ENCODE measurements around the gene IFNL2.
A peak's percentile ranks its signal among the peaks of the same experiment; 100 is the strongest.
"Not testable (repeated sequence)": the region's sequence is repeated elsewhere in the genome, so short reads cannot be mapped to it uniquely, and the experiment has no call there.

The IFNL2 gene

DNA sequence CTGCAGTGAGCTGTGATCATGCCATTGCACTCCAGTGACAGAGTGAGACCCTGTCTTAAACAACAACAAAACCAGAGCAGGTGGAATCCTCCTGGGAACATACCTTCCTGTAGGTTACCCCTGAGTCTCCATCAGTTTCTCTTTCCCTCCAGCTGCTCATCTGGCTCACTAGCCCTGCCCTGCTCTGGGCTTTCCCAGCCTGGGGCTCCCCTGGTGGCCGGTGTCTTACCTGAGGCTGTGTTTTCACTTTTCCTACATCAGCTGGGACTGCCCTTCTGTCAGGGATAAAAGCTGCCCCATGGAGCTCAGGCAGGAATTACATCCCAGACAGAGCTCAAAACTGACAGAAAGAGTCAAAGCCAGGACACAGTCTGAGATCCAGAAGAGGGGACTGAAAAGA is at the start of gene IFNL2:
Gene IFNL2 (plus strand): TSS at position 312 of the 400 bp plus-strand sequence. CDS start 173 bp downstream, outside the sequence.
- H3K9me3 Mint-ChIP-seq (ENCODE audit: low read depth); H3K27ac Mint-ChIP-seq; H3K4me3 Mint-ChIP-seq; H3K36me3 Mint-ChIP-seq; H3K27me3 Mint-ChIP-seq; H3K4me1 Mint-ChIP-seq (ENCODE audit: low read depth): not testable (repeated sequence)

- H3K4me1 Mint-ChIP-seq (ENCODE audit: low read depth); H3K9me3 Mint-ChIP-seq (ENCODE audit: low read depth); H3K4me3 Mint-ChIP-seq; H3K27ac Mint-ChIP-seq; H3K36me3 Mint-ChIP-seq: not testable (repeated sequence)
- H3K27me3 Mint-ChIP-seq, result peaks cover 18% of the 10 kb centered on the region
These were observed 49.1 kb upstream of the IFNL2 start for GRCh38 chr19:39219108-39219507.

DNA sequence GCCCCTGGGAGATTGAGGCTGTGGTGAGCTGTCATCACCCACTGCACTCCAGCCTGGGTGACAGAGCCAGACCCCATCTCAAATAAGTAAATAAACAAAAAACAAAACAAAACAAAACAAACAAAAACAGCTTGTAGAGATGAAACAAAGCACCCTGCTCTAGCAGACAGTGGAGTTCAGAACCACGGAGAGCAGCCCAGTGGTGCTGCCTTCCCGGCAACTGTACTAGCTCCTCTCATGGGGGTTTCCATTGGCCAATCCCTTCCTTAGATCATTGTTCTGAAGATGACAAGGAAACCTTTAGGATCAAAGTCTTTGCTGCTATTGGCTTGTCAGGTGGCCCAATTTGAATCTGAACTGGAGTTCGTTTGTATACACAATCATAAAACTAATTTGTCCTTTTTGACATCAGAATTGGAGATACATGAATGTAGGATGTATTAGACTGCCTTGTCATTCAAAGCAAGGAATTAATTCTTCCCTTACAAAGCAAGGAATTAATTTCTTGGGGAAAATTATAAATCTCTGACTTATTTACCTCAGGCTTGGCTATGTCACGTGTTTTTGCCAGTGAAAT is 44.4 kb upstream of the IFNL2 start:
- H3K4me3 Mint-ChIP-seq, result no peak overlapping the region
- H3K4me1 Mint-ChIP-seq (ENCODE audit: low read depth), result no peaks in the 10 kb centered on the region
- no peaks in the 10 kb centered on the region for H3K9me3 Mint-ChIP-seq (ENCODE audit: low read depth)
- H3K27ac Mint-ChIP-seq, result no peak overlapping the region
- H3K27me3 Mint-ChIP-seq, result peaks cover 19% of the 10 kb centered on the region
- H3K36me3 Mint-ChIP-seq, result no peaks in the 10 kb centered on the region

GRCh38 chr19:39224910-39225309 is 43.3 kb upstream of the IFNL2 start:
- no peaks in the 10 kb centered on the region for H3K36me3 Mint-ChIP-seq
- H3K27me3 Mint-ChIP-seq, result peaks cover 17% of the 10 kb centered on the region
- H3K27ac Mint-ChIP-seq, result no peak overlapping the region
- no peaks in the 10 kb centered on the region for H3K9me3 Mint-ChIP-seq (ENCODE audit: low read depth)
- no peaks in the 10 kb centered on the region for H3K4me1 Mint-ChIP-seq (ENCODE audit: low read depth)
- H3K4me3 Mint-ChIP-seq, result no peak overlapping the region

DNA sequence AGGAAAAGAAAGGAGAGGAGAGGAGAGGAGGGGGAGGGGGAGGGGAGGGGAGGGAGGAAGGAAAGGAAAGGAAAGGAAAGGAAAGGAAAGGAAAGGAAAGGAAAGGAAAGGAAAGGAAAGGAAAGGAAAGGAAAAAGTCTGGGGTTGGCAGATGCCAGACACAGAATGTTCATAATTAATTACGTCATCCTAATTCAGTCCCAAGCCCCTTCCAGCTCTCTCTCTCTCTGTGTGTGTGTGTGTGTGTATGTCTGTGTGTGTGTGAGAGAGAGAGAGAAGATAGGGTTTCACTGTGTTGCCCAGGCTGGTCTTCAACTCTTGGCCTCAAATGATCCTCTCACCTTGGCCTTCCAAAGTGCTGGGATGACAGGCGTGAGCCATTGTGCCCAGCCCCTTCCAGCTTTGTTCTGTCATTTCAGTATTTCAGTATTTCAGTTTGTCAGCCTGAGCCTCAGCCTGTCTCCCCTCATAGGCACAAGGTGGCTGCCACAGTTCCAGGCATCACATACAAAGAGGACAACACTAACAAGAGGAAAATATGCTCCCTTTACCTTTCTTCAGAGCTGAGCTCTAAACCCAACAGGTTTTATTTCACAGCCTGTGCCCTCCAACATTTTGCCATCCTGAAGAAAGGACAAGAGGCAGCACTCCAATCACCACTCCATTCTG is 38.0 kb upstream of the IFNL2 start:
- H3K36me3 Mint-ChIP-seq, result no peaks in the 10 kb centered on the region
- peaks cover 2% of the 10 kb centered on the region for H3K27me3 Mint-ChIP-seq
- H3K9me3 Mint-ChIP-seq (ENCODE audit: low read depth), result no peaks in the 10 kb centered on the region
- peaks cover under 1% of the 10 kb centered on the region for H3K4me1 Mint-ChIP-seq (ENCODE audit: low read depth)
- no peak overlapping the region for H3K27ac Mint-ChIP-seq
- H3K4me3 Mint-ChIP-seq, result no peak overlapping the region

DNA sequence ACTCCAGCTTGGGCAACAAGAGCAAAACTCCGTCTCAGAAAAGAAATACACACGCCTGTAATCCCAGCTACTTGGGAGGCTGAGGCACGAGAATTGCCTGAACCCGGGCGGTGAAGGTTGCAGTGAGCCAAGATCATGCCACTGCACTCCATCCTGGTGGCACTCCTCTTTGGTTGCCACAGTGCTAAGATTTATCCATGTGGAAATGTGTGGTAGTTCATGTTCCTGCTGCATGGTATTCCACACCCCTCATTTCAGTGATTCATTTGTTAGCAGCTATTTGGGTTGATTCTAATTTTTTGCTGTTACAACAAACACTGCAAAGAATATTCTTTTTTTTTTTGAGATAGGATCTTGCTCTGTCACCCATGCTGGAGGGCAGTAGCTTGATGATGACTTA is 35.5 kb upstream of the IFNL2 start:
- Mint-ChIP-seq H3K4me3 (no peak overlapping the region), H3K27me3 (no peaks in the 10 kb centered on the region), H3K27ac (no peak overlapping the region), H3K9me3 (ENCODE audit: low read depth) (no peaks in the 10 kb centered on the region), H3K4me1 (ENCODE audit: low read depth) (peaks cover 21% of the 10 kb centered on the region), H3K36me3 (no peaks in the 10 kb centered on the region)

DNA sequence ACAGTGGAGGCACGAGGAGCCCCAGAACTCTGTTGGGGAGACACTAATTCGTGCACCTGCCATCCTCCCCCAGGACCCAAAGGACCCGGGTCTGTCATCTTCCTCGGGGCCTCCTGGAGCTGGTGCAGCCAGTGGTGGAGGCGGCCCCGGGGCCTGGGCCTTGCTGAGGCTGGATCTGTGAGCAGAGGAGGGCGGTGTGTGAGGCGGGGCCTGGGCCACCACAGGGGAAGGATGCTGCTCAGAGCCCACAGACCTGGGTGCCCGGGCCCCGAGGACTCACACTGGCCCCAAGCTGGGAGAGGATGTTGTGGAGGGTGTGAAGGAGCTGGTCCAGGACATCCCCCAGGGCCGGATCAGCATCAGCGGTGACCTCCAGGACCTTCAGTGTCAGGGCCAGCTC is 31.7 kb upstream of the IFNL2 start:
- Mint-ChIP-seq H3K36me3 (no peaks in the 10 kb centered on the region), H3K4me3 (peak overlapping the region; percentile 74), H3K27ac (peak overlapping the region; percentile 92), H3K27me3 (no peaks in the 10 kb centered on the region), H3K9me3 (ENCODE audit: low read depth) (no peaks in the 10 kb centered on the region), H3K4me1 (ENCODE audit: low read depth) (peaks cover 33% of the 10 kb centered on the region)

DNA sequence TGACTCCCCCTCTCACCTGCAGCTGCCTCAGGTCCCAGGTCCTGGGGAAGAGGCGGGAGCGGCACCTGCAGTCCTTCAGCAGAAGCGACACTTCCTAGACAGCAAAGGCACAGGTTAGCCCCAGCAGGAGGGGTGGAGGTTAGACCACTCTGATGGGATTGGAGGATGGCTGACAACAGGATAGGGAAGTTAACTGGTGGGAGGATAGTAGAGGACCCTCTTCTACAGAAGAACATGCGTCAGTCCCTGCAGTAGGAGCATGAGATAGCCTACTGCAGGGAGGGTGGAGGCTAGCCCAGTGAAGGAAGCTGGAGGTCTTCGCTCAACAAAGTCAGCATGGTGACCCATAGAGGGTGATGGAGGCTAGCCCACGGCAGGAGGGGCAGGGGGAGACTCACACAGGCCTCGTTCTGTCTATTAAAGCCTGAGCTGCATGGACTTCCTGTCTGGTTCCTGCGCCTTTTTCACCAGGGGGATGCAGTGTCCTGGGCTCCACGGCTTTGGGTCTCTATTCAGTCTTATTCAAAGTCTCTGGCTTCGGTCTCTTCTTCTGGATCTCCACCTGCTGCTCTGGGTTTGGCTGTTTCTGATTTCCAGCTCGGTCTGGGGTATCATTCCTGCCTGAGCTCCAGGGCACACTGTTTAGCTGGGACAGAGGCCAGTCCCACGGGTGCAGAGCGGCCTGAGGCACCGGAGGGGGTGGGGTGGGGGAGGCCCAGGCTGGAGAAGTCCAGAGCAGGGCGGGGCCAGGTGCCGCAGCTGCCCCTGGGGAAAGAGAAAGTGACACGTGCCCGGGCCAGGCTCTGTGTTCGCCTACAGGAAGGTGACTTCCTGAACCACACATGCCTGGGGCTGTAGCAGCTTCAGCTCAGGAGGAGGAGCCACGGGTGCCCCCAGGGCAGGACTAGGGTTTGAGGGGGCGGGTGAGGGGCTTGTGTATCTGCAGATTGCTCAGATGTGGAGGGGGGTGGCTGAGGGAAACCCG is 30.7 kb upstream of the IFNL2 start:
- Mint-ChIP-seq H3K9me3 (ENCODE audit: low read depth) (no peaks in the 10 kb centered on the region), H3K36me3 (no peaks in the 10 kb centered on the region), H3K4me3 (peak overlapping the region; percentile 74), H3K27me3 (no peaks in the 10 kb centered on the region), H3K27ac (peak overlapping the region; percentile 92), H3K4me1 (ENCODE audit: low read depth) (peaks cover 33% of the 10 kb centered on the region)

DNA sequence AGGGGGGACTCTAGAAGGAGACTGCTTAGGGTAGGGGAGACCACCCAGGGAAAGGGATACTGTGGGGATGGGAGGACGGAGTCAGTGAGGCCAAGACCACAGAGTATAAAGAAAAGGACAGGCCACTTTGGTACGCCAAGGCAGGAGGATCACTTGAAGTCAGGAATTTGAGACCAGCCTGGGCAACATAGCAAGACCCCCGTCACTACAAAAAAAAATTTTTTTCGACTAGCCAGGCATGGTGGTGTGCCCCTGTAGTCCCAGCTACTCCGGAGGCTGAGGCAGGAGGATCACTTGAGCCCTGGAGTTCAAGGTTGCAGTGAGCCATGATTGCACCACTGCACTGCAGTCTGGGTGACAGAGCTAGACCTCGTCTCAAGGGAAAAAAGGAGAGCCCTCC is 30.0 kb upstream of the IFNL2 start:
- no peaks in the 10 kb centered on the region for H3K9me3 Mint-ChIP-seq (ENCODE audit: low read depth)
- H3K36me3 Mint-ChIP-seq, result no peaks in the 10 kb centered on the region
- H3K27ac Mint-ChIP-seq, result peak overlapping the region; percentile 92
- no peaks in the 10 kb centered on the region for H3K27me3 Mint-ChIP-seq
- peak overlapping the region; percentile 74 for H3K4me3 Mint-ChIP-seq
- H3K4me1 Mint-ChIP-seq (ENCODE audit: low read depth), result peaks cover 33% of the 10 kb centered on the region

DNA sequence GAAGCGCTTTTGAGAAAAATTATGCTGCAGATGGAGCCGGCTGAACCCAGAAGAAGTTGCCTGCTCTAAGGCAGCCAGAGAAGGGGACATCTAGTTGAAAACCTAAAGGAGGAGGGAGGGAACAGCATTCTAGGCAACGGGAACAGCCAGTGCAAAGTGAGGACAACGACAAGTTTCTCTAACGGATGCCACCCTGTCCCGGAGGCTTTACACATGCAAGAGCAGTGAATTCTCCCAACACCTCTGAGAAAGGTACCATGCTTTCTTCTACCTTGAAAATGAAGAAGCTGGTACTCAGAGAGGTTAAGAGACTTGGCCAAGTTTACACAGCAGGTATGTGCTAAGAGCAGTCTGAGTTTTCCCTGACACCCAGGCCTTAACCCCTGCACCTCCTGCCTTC is 29.3 kb upstream of the IFNL2 start:
- Mint-ChIP-seq H3K4me1 (ENCODE audit: low read depth) (peaks cover 33% of the 10 kb centered on the region), H3K9me3 (ENCODE audit: low read depth) (no peaks in the 10 kb centered on the region), H3K27me3 (no peaks in the 10 kb centered on the region), H3K36me3 (no peaks in the 10 kb centered on the region), H3K4me3 (no peak overlapping the region), H3K27ac (no peak overlapping the region)

DNA sequence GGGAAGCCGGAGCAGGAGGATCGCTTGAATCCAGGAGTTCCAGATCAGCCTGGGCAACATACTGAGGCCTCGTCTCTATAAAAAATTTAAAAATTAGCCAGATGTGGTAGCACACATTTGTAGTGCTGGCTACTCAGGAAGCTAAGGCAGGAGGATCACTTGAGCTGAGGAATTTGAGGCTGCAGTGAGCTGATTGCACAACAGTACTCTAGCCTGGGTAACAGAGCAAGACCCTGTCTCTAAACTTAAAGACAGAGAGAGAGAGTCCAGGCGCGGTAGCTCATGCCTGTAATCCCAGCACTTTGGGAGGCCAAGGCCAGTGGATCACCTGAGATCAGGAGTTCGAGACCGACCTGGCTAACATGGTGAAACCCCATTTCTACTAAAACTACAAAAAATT is 27.8 kb upstream of the IFNL2 start:
- Mint-ChIP-seq H3K27ac (no peak overlapping the region), H3K9me3 (ENCODE audit: low read depth) (no peaks in the 10 kb centered on the region), H3K27me3 (no peaks in the 10 kb centered on the region), H3K4me1 (ENCODE audit: low read depth) (peaks cover 31% of the 10 kb centered on the region), H3K36me3 (no peaks in the 10 kb centered on the region), H3K4me3 (no peak overlapping the region)

- not testable (repeated sequence) for H3K27ac Mint-ChIP-seq; H3K36me3 Mint-ChIP-seq; H3K4me1 Mint-ChIP-seq (ENCODE audit: low read depth); H3K4me3 Mint-ChIP-seq; H3K27me3 Mint-ChIP-seq; H3K9me3 Mint-ChIP-seq (ENCODE audit: low read depth)
These were observed 24.5 kb upstream of the IFNL2 start for GRCh38 chr19:39243741-39244140.

- H3K36me3 Mint-ChIP-seq; H3K27me3 Mint-ChIP-seq; H3K27ac Mint-ChIP-seq; H3K4me3 Mint-ChIP-seq; H3K4me1 Mint-ChIP-seq (ENCODE audit: low read depth); H3K9me3 Mint-ChIP-seq (ENCODE audit: low read depth): not testable (repeated sequence)
These were observed 23.6 kb upstream of the IFNL2 start, which contains the start of gene IFNL3 for GRCh38 chr19:39244410-39245100. IFNL3 (minus strand) TSS chr19:39245006; CDS start chr19:39244967, 39 bp downstream.

GRCh38 chr19:39245166-39245565 is 23.0 kb upstream of the IFNL2 start:
- not testable (repeated sequence) for H3K4me3 Mint-ChIP-seq; H3K27me3 Mint-ChIP-seq; H3K36me3 Mint-ChIP-seq; H3K4me1 Mint-ChIP-seq (ENCODE audit: low read depth); H3K27ac Mint-ChIP-seq; H3K9me3 Mint-ChIP-seq (ENCODE audit: low read depth)

Measured in activated naive CD8-positive, alpha-beta T cell (primary cell).